Heart right ventricle (tissue), 16 donors: ENCODE results near the gene NTNG2. TPM values are rescaled to one million over a fixed set of nuclear protein-coding genes. Genes with fewer than 3 reads are reported as not detected.
A peak's percentile ranks its signal among the peaks of the same experiment; 100 is the strongest.

Experiments
- ATAC-seq, 8 donors: fragments of 200-7000 bp; cut with Tn5 transposase; one replicate each; pipeline ENCODE4 v1.9.1; 2020; ENCODE audit warnings: mild to moderate bottlenecking in 8 of 8, moderate library complexity in 8 of 8, moderate number of reproducible peaks in 1 of 8
- DNase-seq, 2 donors: peaks; one replicate each; pipeline ENCODE4 v3.0.0-alpha.2; 2020
- H3K27ac ChIP-seq, 10 donors: fragments of 200-600 bp; sonication (generic) in 2 of 10; one replicate each; pipeline versions ENCODE4 v1.5.0 to v1.8.0; 2020 to 2022; ENCODE audit warnings: mild to moderate bottlenecking in 3 of 10
- H3K27me3 ChIP-seq, 7 donors: fragments of 200-600 bp; one replicate each; pipeline ENCODE4 v1.8.0; 2021 to 2022; ENCODE audit warnings: mild to moderate bottlenecking in 2 of 7
- H3K36me3 ChIP-seq, 9 donors: fragments of 200-600 bp; sonication (generic) in 1 of 9; one replicate each; pipeline versions ENCODE4 v1.5.0 to v1.8.0; 2020 to 2022; ENCODE audit warnings: mild to moderate bottlenecking in 2 of 9
- H3K4me1 ChIP-seq, 9 donors: fragments of 200-600 bp; sonication (generic) in 1 of 9; one replicate each; pipeline versions ENCODE4 v1.5.0 to v1.8.0; 2020 to 2022; ENCODE audit warnings: mild to moderate bottlenecking in 4 of 9
- H3K4me3 ChIP-seq, 10 donors: fragments of 200-600 bp; sonication (generic) in 2 of 10; one replicate each; pipeline versions ENCODE4 v1.5.0 to v1.8.0; 2020 to 2022; ENCODE audit warnings: mild to moderate bottlenecking in 7 of 10, moderate library complexity in 2 of 10
- H3K9me3 ChIP-seq, 11 donors: fragments of 200-600 bp in 10 of 11; sonication (generic) in 2 of 11; one replicate each; pipeline versions ENCODE4 v1.5.0 to v1.8.0; 2013 to 2022; ENCODE audit warnings: mild to moderate bottlenecking in 2 of 11, control low read depth in 1 of 11, moderate library complexity in 1 of 11
- CTCF ChIP-seq, 9 donors: fragments of 200-600 bp; sonication (generic) in 2 of 9; IDR thresholded peaks; one replicate each; pipeline versions ENCODE4 v1.5.0 to v1.8.0; 2021 to 2022; ENCODE audit warnings: antibody characterized with exemption in 9 of 9, mild to moderate bottlenecking in 5 of 9, moderate library complexity in 1 of 9
- WGBS, 2 donors: extraction: QIAGEN DNeasy Blood & Tissue Kit; methylation state at CpG; one replicate each; pipeline ENCODE4 v1.1.7; 2013; ENCODE audit warnings: inconsistent platforms in 1 of 2; 5-methylcytosine and 5-hydroxymethylcytosine counted together
- intact Hi-C, 10 donors: fragments of 100-400 bp; cut with DNase I; formaldehyde crosslinking; loops; one replicate each; pipeline versions ENCODE4 v1.11.1 to v1.14.2; 2022
- long read RNA-seq, 3 donors: library from polyadenylated mRNA; unstranded; transcript quantifications; one replicate each; pipeline ENCODE4 v2.0.0, GENCODE V29; 2020 to 2021
- polyA plus RNA-seq, 2 donors: library from polyadenylated mRNA; stranded (reverse); fragments of 200-250 nt; gene quantifications; one replicate each; pipeline ENCODE4 v1.2.3, GENCODE V29; 2013
- total RNA-seq, 10 donors: library from RNA; stranded (reverse); fragmentation: NEBNext Ultra II Directional in 3 of 10; extraction: Animal tissue kit (Norgen Biotek cat#: 25700) in 3 of 10; gene quantifications; one replicate each; pipeline versions ENCODE4 v1.2.1 to v1.2.4, GENCODE V29; 2021 to 2023
- donor health status: Arrhythmogenic right ventricular cardiomyopathy.
- donor health status: ischemic (EF 13 %, LVEDD 7.1; RV severe dilation, severe dysfunction).
- donor health status: healthy with polysubstance abuse.
- donor health status: DM: no; HTN: yes; CAD: no.
- donor health status: DM: no; HTN: no; CAD: no.
- donor health status: ischemic (EF 25% LVEDD 6.9; RV normal size, moderate dysfunction).
- donor health status: ischemic (EF 25% LVEDD 5.7; RV mildly dilated, moderate dysfunction).
- donor health status: healthy.
- donor health status: DM: yes; HTN: yes; CAD: no.
- donor health status: Ischemic cardiomyopathy.
- donor health status: ischemic (EF 35%, LVEDD 5.7; RV mildly dilated, moderate dysfunction).
- donor health status: nonischemic (EF 11% LVEDD 7.7; RV severe dilation, severe dysfunction).
- donor health status: DM: yes; HTN: yes; CAD: no.
- donor health status: PGD.
- donor health status: ischemic (EF 29% LVEDD 5.4; RV normal size, mild dysfunction).
- donor health status: nonischemic (EF 23%, LVEDD 6.1; RV moderate dilation, normal function).

The NTNG2 gene, protein sequence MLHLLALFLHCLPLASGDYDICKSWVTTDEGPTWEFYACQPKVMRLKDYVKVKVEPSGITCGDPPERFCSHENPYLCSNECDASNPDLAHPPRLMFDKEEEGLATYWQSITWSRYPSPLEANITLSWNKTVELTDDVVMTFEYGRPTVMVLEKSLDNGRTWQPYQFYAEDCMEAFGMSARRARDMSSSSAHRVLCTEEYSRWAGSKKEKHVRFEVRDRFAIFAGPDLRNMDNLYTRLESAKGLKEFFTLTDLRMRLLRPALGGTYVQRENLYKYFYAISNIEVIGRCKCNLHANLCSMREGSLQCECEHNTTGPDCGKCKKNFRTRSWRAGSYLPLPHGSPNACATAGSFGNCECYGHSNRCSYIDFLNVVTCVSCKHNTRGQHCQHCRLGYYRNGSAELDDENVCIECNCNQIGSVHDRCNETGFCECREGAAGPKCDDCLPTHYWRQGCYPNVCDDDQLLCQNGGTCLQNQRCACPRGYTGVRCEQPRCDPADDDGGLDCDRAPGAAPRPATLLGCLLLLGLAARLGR
- total RNA-seq (1 to 10 TPM; 1.2 to 7.6 (median 2.9) TPM), polyA plus RNA-seq (1 to 10 TPM in 1 of 2 donors, under 1 TPM in 1; 0.29 to 2.4 TPM)
- long read RNA-seq, donor 1 = 0 reads
- long read RNA-seq, donor 2, full-length matches to known transcripts = 1 of 5 reads
- long read RNA-seq, donor 2, partial matches to known transcripts = 0 of 5 reads
- long read RNA-seq, donor 2, other reads (novel, unspliced or antisense) = 4 of 5 reads
- long read RNA-seq, donor 3 = 0 reads

DNA sequence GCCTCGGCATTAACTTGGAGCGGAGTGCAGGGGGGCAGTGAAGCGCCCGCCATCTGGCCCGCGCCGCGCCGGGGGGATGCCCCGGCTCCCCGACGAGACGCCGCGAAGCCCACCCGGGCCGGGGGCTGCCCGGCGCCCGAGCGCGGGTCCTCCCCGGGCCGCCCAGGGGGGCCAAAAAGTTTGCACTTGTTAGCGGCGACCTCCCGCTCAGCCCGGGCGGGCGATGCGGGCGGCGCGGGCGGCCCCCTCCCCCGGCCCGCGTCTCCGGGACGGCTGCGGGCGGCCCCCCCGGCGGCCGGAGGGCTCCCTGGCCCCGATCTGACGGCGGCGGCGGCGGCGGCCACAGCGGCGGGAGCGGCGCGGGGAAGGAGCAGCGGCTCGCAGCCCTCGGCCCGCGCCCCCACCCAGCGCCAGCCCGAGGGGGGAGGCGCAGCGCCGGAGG, at the start of gene NTNG2:
Gene NTNG2 (plus strand): TSS at position 316 of the 442 bp plus-strand sequence. CDS start 4,774 bp downstream, outside the sequence.
- no peaks in the 10 kb centered on the region for H3K9me3 ChIP-seq
- H3K4me1 ChIP-seq = peaks cover 21 to 40% (median 35%) of the 10 kb centered on the region in 9 donors
- H3K4me3 ChIP-seq = peak within 1 kb of the TSS; percentile 16 to 82 (median 68)
- WGBS, 2 donors = 0 to 1% methylated on average over 61 to 67 of the region's 67 CpGs
- no peak for TF ChIP-seq CTCF (IDR thresholded peaks at IDR 0.05)
- peak within 1 kb of the TSS in 3 of 10 donors; percentile 40 to 65 (median 43) for H3K27ac ChIP-seq
- peak in 1 of 8 donors; percentile 5 for ATAC-seq
- H3K36me3 ChIP-seq = no peaks in the 10 kb centered on the region
- peaks cover 6 to 85% (median 63%) of the 10 kb centered on the region in 7 donors for H3K27me3 ChIP-seq
- no peak for DNase-seq
- intact Hi-C loops = no loop called here

DNA sequence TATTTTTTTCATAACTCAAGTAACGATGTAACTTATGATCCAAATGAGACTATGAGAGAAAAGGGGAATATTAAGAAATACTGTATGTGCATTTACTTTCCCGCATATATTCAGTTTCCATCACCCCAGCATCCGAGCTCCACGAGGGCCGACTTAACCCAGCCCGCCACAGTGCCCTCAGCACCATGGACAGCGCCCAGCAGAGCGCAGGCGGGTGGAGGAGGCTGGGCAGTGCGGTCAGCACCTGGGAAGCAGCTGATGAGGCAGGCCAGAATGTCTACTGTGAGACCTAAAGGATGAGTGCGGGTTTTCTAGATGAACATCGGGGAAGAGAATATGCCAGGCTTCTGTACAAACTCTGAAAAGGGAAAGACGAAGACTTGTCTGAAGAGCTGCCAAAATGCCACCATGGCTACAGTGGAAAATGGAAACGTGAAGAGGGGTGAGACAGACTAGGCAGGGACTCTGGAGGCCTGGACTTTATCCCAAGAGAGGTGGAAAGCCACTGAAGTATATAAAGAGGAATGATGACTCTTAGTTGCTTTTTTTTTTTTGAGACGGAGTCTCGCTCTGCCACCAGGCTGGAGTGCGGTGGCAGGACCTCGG, 47.7 kb upstream of the NTNG2 start:
- H3K27ac ChIP-seq = no peak overlapping the region
- H3K27me3 ChIP-seq = peaks cover 0 to 36% (median 33%) of the 10 kb centered on the region in 7 donors
- no peaks in the 10 kb centered on the region for H3K4me1 ChIP-seq
- no peak overlapping the region for H3K4me3 ChIP-seq
- no peaks in the 10 kb centered on the region for H3K9me3 ChIP-seq
- DNase-seq (peak; percentile 60 to 68), ATAC-seq (peak; percentile 76 to 91 (median 83))
- no peaks in the 10 kb centered on the region for H3K36me3 ChIP-seq
- TF ChIP-seq CTCF (IDR thresholded peaks at IDR 0.05) = no peak
- intact Hi-C loops = loop anchor here in 1 of 10 donors (10.0 kb wide), 1 partner anchor 339 kb away; no protein-coding TSS in a partner anchor
- WGBS, 2 donors = 30 to 33% methylated on average over 18 of the region's 18 CpGs

DNA sequence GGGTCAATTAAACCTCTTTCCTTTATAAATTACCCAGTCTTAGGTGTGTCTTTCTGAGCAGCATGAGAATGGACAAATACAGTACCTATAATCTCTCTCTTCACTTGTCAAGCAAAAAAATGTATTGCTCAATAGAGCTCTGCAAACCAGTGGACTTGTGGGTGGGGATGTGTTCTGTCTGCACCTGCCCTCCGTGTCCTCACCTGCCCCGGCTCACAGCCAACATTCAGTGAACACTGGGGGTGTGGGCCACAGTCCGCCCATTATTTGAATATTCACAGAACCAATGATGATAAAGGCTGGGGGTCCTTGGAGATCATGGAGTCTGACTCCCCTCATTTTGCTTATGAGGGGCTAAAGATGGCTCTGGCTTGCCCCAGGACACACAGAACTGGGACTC, 45.3 kb upstream of the NTNG2 start:
- H3K27ac ChIP-seq = no peak overlapping the region
- WGBS, 2 donors = 74% methylated on average over 3 of the region's 3 CpGs
- intact Hi-C loops = loop anchor here in 1 of 10 donors (10.0 kb wide), 1 partner anchor 342 kb away; no protein-coding TSS in a partner anchor
- H3K9me3 ChIP-seq = no peaks in the 10 kb centered on the region
- DNase-seq (no peak), ATAC-seq (no peak)
- no peaks in the 10 kb centered on the region for H3K4me1 ChIP-seq
- TF ChIP-seq CTCF (IDR thresholded peaks at IDR 0.05) = no peak
- H3K27me3 ChIP-seq = peaks cover 0 to 50% (median 34%) of the 10 kb centered on the region in 7 donors
- no peaks in the 10 kb centered on the region for H3K36me3 ChIP-seq
- no peak overlapping the region for H3K4me3 ChIP-seq

- Histone ChIP-seq H3K36me3 (no peaks in the 10 kb centered on the region), H3K27me3 (peaks cover 0 to 46% (median 33%) of the 10 kb centered on the region in 7 donors), H3K4me1 (no peaks in the 10 kb centered on the region), H3K27ac (no peak overlapping the region), H3K4me3 (no peak overlapping the region), H3K9me3 (no peaks in the 10 kb centered on the region)
- intact Hi-C loops = loop anchor here in 1 of 10 donors (10.0 kb wide), 1 partner anchor 343 kb away; no protein-coding TSS in a partner anchor
- no peak for TF ChIP-seq CTCF (IDR thresholded peaks at IDR 0.05)
- no peak for DNase-seq
- 77 to 78% methylated on average over 3 of the region's 3 CpGs for WGBS, 2 donors
- no peak for ATAC-seq
Observed at GRCh38 chr9:132117694-132118093, 44.2 kb upstream of the NTNG2 start.
